ENCODE measurements around the gene CHSY1. TPM values are rescaled to one million over a fixed set of nuclear protein-coding genes. Genes with fewer than 3 reads are reported as not detected.

The CHSY1 gene
- total RNA-seq, 1 experiment from 2014 or later: 59.1 TPM

DNA sequence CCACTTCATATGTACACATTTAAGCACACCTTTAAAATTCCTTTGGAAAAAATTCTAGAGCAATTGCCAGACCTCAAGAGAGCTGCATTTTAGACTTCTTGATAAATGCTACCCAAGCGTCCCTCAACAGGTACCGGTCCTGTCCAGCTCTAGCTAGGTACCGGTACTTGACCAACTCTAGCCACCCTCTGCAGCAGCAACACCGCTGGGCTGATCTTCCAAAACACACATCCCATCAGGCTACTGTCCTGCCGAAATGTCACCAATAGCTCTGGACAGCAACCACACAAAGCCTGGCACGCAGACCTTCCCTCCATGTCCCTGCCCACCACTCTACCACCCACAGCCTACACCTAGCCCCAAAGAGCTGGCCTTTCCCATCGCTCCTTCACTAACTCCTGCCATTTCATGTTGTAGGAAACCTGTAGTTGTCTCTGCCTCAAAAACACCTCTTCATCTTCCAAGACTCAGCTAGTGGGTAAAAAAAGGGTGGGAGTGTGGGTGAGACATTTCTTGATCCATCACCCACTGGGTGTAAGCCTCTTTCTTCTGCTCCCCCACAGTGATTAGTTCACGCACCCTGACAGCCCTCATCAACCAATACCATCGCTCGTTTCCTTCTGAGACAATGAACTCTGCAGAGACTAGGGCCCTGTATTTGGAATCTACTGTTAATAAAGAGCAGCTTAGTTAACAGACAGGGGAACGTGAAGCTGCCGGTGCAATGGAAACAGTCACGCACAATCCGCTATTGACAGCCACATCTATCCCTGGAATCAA is 6.8 kb downstream of the CHSY1 start:
- no peaks in the 10 kb centered on the region for H3K27me3 Mint-ChIP-seq (ENCODE audit: low read depth)
- peaks cover 88% of the 10 kb centered on the region for H3K4me1 Mint-ChIP-seq
- TF ChIP-seq, protein P1, sequence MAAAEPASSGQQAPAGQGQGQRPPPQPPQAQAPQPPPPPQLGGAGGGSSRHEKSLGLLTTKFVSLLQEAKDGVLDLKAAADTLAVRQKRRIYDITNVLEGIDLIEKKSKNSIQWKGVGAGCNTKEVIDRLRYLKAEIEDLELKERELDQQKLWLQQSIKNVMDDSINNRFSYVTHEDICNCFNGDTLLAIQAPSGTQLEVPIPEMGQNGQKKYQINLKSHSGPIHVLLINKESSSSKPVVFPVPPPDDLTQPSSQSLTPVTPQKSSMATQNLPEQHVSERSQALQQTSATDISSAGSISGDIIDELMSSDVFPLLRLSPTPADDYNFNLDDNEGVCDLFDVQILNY (CRISPR knock-in tag; IDR thresholded peaks at IDR 0.05): no peak
- TF ChIP-seq, protein P2, sequence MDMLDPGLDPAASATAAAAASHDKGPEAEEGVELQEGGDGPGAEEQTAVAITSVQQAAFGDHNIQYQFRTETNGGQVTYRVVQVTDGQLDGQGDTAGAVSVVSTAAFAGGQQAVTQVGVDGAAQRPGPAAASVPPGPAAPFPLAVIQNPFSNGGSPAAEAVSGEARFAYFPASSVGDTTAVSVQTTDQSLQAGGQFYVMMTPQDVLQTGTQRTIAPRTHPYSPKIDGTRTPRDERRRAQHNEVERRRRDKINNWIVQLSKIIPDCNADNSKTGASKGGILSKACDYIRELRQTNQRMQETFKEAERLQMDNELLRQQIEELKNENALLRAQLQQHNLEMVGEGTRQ (CRISPR knock-in tag; IDR thresholded peaks at IDR 0.05): no peak
- TF ChIP-seq ETV6 (CRISPR knock-in tag; IDR thresholded peaks at IDR 0.05) (no peak), KAT7 (CRISPR knock-in tag; IDR thresholded peaks at IDR 0.05; ENCODE audit: borderline replicate concordance) (no peak), ZNF396 (CRISPR knock-in tag; IDR thresholded peaks at IDR 0.05; ENCODE audit: borderline replicate concordance) (no peak), JUN (CRISPR knock-in tag; IDR thresholded peaks at IDR 0.05) (no peak), ZNF121 (CRISPR knock-in tag; IDR thresholded peaks at IDR 0.05) (no peak), GRHL2 (CRISPR knock-in tag; IDR thresholded peaks at IDR 0.05; ENCODE audit: insufficient replicate concordance, severe bottlenecking) (no peak)
- TF ChIP-seq, protein P3, sequence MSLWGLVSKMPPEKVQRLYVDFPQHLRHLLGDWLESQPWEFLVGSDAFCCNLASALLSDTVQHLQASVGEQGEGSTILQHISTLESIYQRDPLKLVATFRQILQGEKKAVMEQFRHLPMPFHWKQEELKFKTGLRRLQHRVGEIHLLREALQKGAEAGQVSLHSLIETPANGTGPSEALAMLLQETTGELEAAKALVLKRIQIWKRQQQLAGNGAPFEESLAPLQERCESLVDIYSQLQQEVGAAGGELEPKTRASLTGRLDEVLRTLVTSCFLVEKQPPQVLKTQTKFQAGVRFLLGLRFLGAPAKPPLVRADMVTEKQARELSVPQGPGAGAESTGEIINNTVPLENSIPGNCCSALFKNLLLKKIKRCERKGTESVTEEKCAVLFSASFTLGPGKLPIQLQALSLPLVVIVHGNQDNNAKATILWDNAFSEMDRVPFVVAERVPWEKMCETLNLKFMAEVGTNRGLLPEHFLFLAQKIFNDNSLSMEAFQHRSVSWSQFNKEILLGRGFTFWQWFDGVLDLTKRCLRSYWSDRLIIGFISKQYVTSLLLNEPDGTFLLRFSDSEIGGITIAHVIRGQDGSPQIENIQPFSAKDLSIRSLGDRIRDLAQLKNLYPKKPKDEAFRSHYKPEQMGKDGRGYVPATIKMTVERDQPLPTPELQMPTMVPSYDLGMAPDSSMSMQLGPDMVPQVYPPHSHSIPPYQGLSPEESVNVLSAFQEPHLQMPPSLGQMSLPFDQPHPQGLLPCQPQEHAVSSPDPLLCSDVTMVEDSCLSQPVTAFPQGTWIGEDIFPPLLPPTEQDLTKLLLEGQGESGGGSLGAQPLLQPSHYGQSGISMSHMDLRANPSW (CRISPR knock-in tag; conservative IDR thresholded peaks at IDR 0.05; ENCODE audit: low read depth): no peak
- TF ChIP-seq, protein P4, sequence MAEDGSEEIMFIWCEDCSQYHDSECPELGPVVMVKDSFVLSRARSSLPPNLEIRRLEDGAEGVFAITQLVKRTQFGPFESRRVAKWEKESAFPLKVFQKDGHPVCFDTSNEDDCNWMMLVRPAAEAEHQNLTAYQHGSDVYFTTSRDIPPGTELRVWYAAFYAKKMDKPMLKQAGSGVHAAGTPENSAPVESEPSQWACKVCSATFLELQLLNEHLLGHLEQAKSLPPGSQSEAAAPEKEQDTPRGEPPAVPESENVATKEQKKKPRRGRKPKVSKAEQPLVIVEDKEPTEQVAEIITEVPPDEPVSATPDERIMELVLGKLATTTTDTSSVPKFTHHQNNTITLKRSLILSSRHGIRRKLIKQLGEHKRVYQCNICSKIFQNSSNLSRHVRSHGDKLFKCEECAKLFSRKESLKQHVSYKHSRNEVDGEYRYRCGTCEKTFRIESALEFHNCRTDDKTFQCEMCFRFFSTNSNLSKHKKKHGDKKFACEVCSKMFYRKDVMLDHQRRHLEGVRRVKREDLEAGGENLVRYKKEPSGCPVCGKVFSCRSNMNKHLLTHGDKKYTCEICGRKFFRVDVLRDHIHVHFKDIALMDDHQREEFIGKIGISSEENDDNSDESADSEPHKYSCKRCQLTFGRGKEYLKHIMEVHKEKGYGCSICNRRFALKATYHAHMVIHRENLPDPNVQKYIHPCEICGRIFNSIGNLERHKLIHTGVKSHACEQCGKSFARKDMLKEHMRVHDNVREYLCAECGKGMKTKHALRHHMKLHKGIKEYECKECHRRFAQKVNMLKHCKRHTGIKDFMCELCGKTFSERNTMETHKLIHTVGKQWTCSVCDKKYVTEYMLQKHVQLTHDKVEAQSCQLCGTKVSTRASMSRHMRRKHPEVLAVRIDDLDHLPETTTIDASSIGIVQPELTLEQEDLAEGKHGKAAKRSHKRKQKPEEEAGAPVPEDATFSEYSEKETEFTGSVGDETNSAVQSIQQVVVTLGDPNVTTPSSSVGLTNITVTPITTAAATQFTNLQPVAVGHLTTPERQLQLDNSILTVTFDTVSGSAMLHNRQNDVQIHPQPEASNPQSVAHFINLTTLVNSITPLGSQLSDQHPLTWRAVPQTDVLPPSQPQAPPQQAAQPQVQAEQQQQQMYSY (CRISPR knock-in tag; IDR thresholded peaks at IDR 0.05): no peak
- DNase-seq (ENCODE audit: low spot score): no peak
- H3K4me3 Mint-ChIP-seq: peak overlapping the region; percentile 4; the same call in 1 of the 2 replicates
- no peaks in the 10 kb centered on the region for H3K9me3 Mint-ChIP-seq
- ChIA-PET CTCF (interaction anchor here (1.1 to 4.7 kb wide), 6 partner anchors 11 to 237 kb away, joined by 3 to 20 read pairs (median 4); no protein-coding TSS in a partner anchor), POLR2A (no interaction called here)
- no peak for ATAC-seq
- peaks cover 14% of the 10 kb centered on the region; the same call in 1 of the 2 replicates for H3K36me3 Mint-ChIP-seq
- peak overlapping the region; percentile 39 for H3K27ac Mint-ChIP-seq

DNA sequence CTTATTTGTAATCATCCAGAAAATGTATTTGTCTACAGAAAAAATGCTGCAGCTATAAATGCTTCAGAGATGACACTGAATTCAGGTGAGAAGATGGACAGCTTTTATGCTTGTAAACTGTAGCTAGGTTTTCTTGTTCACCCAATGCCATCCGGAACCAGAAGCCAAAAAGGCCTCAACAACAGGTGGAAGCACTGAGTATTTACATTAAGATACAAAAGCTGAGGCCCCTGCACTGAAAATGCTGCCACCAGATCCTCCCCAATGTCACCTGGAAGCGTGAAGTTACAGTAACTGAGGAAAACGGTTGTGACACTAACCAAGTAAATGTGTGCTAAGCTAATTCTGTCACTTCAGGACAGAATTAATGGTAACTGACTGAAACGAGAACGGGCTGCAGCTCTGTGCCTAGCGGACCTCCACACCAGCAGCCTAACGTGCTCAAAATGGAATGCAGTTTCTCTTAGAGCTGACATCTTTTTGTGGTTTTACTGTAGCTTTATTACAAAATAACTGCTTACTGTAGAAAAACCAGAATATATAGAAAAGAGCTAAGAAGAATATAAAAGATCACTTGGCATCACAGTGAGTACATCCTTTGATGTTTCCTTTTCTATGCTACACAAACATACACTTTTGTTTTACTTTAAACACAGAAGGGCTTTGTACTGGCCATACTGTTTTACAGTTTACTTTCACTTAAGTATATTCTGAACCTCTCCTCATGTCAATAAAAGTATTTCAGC is 7.6 kb downstream of the CHSY1 start:
- peak overlapping the region; percentile 39; the same call in 1 of the 2 replicates for H3K27ac Mint-ChIP-seq
- DNase-seq (ENCODE audit: low spot score): no peak
- POLR2A ChIA-PET: interaction anchor here (0.6 kb wide), 1 partner anchor 173 kb away, joined by 3 read pairs; no protein-coding TSS in a partner anchor
- H3K9me3 Mint-ChIP-seq: no peaks in the 10 kb centered on the region
- no peak overlapping the region for H3K4me3 Mint-ChIP-seq
- peaks cover 90% of the 10 kb centered on the region for H3K4me1 Mint-ChIP-seq
- no peak for TF ChIP-seq NFATC4 (CRISPR knock-in tag; IDR thresholded peaks at IDR 0.05)
- no peak for TF ChIP-seq FOXK1 (CRISPR knock-in tag; IDR thresholded peaks at IDR 0.05)
- CTCF ChIA-PET: interaction anchor here (0.8 to 4.7 kb wide), 7 partner anchors 11 to 236 kb away, joined by 3 to 20 read pairs (median 3); no protein-coding TSS in a partner anchor
- H3K36me3 Mint-ChIP-seq: peaks cover 10% of the 10 kb centered on the region; the same call in 1 of the 2 replicates
- H3K27me3 Mint-ChIP-seq (ENCODE audit: low read depth): no peaks in the 10 kb centered on the region
- no peak for ATAC-seq

Measured in WTC11 (cell line).